Neural progenitor cell (in vitro differentiated cells): ENCODE measurements around the gene ERO1A. TPM values are rescaled to one million over a fixed set of nuclear protein-coding genes. Genes with fewer than 3 reads are reported as not detected.

Experiments
- DNase-seq: peaks from one replicate; pipeline ENCODE4 v3.0.0-alpha.2; 2016; ENCODE audit warnings: low spot score
- H2AFZ ChIP-seq: fragments of 200-600 bp; sonication (generic); replicated peaks from 2 replicates; pipeline ENCODE4 v1.6.1; 2016; ENCODE audit warnings: antibody characterized with exemption
- H3F3A ChIP-seq: fragments of 200-600 bp; sonication (generic); 2 replicates; pipeline ENCODE4 v1.6.1; 2016; ENCODE audit warnings: antibody characterized with exemption, low read depth
- H3K27ac ChIP-seq: fragments of 200-600 bp; sonication (generic); 2 replicates; pipeline ENCODE4 v1.5.1; 2016; ENCODE audit warnings: mild to moderate bottlenecking
- H3K27me3 ChIP-seq: fragments of 200-600 bp; sonication (generic); 2 replicates; pipeline ENCODE4 v1.6.1; 2016; ENCODE audit warnings: mild to moderate bottlenecking, moderate library complexity
- H3K36me3 ChIP-seq: fragments of 200-600 bp; sonication (generic); 2 replicates; pipeline ENCODE4 v1.5.1; 2016
- H3K4me1 ChIP-seq: fragments of 200-600 bp; sonication (generic); 2 replicates; pipeline ENCODE4 v1.6.1; 2016; ENCODE audit warnings: mixed run types
- H3K4me2 ChIP-seq: fragments of 200-600 bp; sonication (generic); 2 replicates; pipeline ENCODE4 v1.6.1; 2016
- H3K4me3 ChIP-seq: fragments of 200-600 bp; sonication (generic); 2 replicates; pipeline ENCODE4 v1.5.1; 2016
- H3K79me2 ChIP-seq: fragments of 200-600 bp; sonication (generic); 2 replicates; pipeline ENCODE4 v1.6.1; 2016; ENCODE audit warnings: low read depth
- H3K9ac ChIP-seq: fragments of 200-600 bp; sonication (generic); 2 replicates; pipeline ENCODE4 v1.6.1; 2016
- H3K9me3 ChIP-seq: fragments of 200-600 bp; sonication (generic); 2 replicates; pipeline ENCODE4 v1.5.1; 2016; ENCODE audit warnings: low read depth
- H4K20me1 ChIP-seq: fragments of 200-600 bp; sonication (generic); 2 replicates; pipeline ENCODE4 v1.6.1; 2016; ENCODE audit warnings: low read depth
- H3K27ac Mint-ChIP-seq: 3 replicates; pipeline ENCODE4 v1.8.0; 2021; ENCODE audit warnings: mixed read lengths
- H3K27me3 Mint-ChIP-seq: 2 replicates; pipeline ENCODE4 v1.8.0; 2022; ENCODE audit warnings: low read depth, mild to moderate bottlenecking, inconsistent platforms, moderate library complexity, mixed read lengths; ENCODE audit not compliant: insufficient read depth
- H3K36me3 Mint-ChIP-seq: 3 replicates; pipeline ENCODE4 v1.8.0; 2021; ENCODE audit warnings: mixed read lengths
- H3K4me1 Mint-ChIP-seq: 3 replicates; pipeline ENCODE4 v1.8.0; 2021; ENCODE audit warnings: mixed read lengths
- H3K4me3 Mint-ChIP-seq: 3 replicates; pipeline ENCODE4 v1.8.0; 2021; ENCODE audit warnings: mild to moderate bottlenecking, moderate library complexity, mixed read lengths
- H3K9me3 Mint-ChIP-seq: 3 replicates; pipeline ENCODE4 v1.8.0; 2020; ENCODE audit warnings: mixed read lengths
- EZH2 ChIP-seq: fragments of 200-600 bp; sonication (generic); IDR thresholded peaks from 2 replicates; pipeline ENCODE4 v1.6.1; 2017; ENCODE audit warnings: antibody characterized with exemption, mild to moderate bottlenecking, moderate library complexity
- EZH2phosphoT487 ChIP-seq: fragments of 200-600 bp; sonication (generic); IDR thresholded peaks from 2 replicates; pipeline ENCODE4 v1.6.1; 2017; ENCODE audit warnings: antibody characterized with exemption
- total RNA-seq: library from RNA; depleted of rRNA; stranded (reverse); fragments of >200 nt; gene quantifications from 2 replicates; pipeline ENCODE4 v1.2.3, GENCODE V29; 2015; ENCODE audit warnings: low replicate concordance
- TF ChIP-seq, protein P1 (sequence below): fragments of 200-600 bp; sonication (generic); IDR thresholded peaks from 2 replicates; pipeline ENCODE4 v1.5.1; 2017; ENCODE audit warnings: antibody characterized with exemption, mild to moderate bottlenecking

The ERO1A gene
- total RNA-seq, 1 donor from 2014 or later, result 54.1 TPM

DNA sequence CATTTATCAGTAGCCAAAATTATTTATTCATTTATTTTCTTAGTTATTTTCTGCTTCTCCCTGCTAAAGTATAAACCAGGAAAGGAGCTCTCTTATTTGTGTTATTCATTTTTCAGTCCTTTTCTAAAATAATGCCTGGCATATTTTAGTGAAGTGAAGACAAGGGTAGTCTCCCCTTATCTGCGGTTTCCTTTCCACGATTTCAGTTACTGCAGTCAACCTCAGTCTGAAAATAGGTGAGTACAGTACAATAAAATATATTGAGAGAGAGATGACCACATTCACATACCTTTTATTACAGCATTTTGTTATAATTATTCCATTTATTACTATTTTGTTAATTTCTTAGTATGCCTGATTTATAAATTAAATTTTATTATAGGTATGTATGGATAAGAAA is 85.2 kb downstream of the ERO1A start:
- H3K27me3 ChIP-seq, result no peaks in the 10 kb centered on the region
- H3K79me2 ChIP-seq, result no peaks in the 10 kb centered on the region
- Mint-ChIP-seq H3K4me1 (no peaks in the 10 kb centered on the region), H3K27me3 (no peaks in the 10 kb centered on the region), H3K4me3 (no peak overlapping the region), H3K9me3 (peaks cover 4% of the 10 kb centered on the region), H3K27ac (no peak overlapping the region), H3K36me3 (peaks cover 17% of the 10 kb centered on the region)
- H3K9me3 ChIP-seq, result no peaks in the 10 kb centered on the region
- TF ChIP-seq EZH2 (no peak), EZH2phosphoT487 (no peak)
- H2AFZ ChIP-seq, result no peak overlapping the region
- no peaks in the 10 kb centered on the region for H3F3A ChIP-seq
- no peaks in the 10 kb centered on the region for H4K20me1 ChIP-seq
- DNase-seq, result no peak
- H3K4me2 ChIP-seq, result no peak overlapping the region
- H3K9ac ChIP-seq, result no peak overlapping the region
- H3K4me3 ChIP-seq, result no peak overlapping the region
- no peaks in the 10 kb centered on the region for H3K36me3 ChIP-seq
- H3K27ac ChIP-seq, result no peak overlapping the region
- no peaks in the 10 kb centered on the region for H3K4me1 ChIP-seq

DNA sequence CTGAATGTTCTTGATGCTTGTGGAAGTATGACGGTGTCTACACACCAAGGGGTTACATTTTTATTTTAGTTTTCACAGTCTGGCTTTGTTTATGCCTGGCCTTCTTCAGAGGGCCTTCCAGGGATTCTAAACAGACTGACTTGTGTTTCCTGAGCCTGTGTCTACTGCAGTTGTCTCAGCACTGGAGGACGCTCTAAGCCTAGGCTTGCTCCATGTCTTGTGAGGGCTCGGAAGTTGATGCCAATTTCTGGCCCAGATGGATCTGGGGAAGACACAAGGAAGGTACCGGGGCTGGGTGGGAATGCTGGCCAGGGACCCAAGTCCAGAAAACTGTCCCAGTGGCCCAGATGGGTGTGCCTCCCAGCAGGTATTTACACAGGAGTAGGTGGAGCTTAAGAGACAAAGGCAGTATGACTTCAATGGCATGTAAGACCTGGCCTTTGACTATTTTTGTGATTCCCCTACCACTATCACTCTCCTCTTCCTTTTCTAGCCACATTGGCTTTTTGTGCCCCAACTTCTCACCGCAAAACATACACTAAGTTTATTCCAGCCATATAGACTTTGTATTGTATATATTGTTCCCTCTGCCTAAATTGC is 85.8 kb downstream of the ERO1A start:
- Histone ChIP-seq H3K4me2 (no peak overlapping the region), H2AFZ (no peak overlapping the region), H3K79me2 (no peaks in the 10 kb centered on the region), H4K20me1 (no peaks in the 10 kb centered on the region), H3F3A (no peaks in the 10 kb centered on the region), H3K4me1 (no peaks in the 10 kb centered on the region), H3K27ac (no peak overlapping the region), H3K27me3 (no peaks in the 10 kb centered on the region), H3K9me3 (peaks cover 5% of the 10 kb centered on the region), H3K9ac (no peak overlapping the region), H3K4me3 (no peak overlapping the region), H3K36me3 (no peaks in the 10 kb centered on the region)
- H3K27me3 Mint-ChIP-seq, result no peaks in the 10 kb centered on the region
- no peak overlapping the region for H3K27ac Mint-ChIP-seq
- TF ChIP-seq, protein P1, sequence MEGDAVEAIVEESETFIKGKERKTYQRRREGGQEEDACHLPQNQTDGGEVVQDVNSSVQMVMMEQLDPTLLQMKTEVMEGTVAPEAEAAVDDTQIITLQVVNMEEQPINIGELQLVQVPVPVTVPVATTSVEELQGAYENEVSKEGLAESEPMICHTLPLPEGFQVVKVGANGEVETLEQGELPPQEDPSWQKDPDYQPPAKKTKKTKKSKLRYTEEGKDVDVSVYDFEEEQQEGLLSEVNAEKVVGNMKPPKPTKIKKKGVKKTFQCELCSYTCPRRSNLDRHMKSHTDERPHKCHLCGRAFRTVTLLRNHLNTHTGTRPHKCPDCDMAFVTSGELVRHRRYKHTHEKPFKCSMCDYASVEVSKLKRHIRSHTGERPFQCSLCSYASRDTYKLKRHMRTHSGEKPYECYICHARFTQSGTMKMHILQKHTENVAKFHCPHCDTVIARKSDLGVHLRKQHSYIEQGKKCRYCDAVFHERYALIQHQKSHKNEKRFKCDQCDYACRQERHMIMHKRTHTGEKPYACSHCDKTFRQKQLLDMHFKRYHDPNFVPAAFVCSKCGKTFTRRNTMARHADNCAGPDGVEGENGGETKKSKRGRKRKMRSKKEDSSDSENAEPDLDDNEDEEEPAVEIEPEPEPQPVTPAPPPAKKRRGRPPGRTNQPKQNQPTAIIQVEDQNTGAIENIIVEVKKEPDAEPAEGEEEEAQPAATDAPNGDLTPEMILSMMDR, result no peak
- TF ChIP-seq EZH2phosphoT487 (no peak), EZH2 (no peak)
- H3K36me3 Mint-ChIP-seq, result peaks cover 19% of the 10 kb centered on the region
- peaks cover 9% of the 10 kb centered on the region for H3K9me3 Mint-ChIP-seq
- no peak overlapping the region for H3K4me3 Mint-ChIP-seq
- peak; percentile 4 for DNase-seq
- H3K4me1 Mint-ChIP-seq, result no peaks in the 10 kb centered on the region

DNA sequence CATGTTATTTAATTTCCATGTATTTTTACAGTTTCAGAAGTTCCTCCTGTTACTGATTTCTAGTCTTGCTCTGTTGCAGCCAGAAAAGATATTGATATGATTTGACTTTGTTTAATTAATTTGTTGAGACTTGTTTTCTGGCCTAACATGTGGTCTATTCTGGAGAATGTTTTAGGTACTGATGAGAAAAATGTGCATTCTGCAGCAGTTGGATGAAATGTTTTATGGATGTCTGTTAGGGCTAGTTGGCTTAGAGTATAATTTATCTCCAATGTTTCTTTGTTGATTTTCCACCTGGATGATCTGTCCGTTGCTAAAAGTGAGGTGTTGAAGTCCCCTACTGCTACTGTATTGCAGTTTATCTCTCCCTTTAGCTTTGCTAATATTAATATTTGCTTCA is 88.3 kb downstream of the ERO1A start:
- no peaks in the 10 kb centered on the region for H3K4me1 Mint-ChIP-seq
- H2AFZ ChIP-seq, result no peak overlapping the region

DNA sequence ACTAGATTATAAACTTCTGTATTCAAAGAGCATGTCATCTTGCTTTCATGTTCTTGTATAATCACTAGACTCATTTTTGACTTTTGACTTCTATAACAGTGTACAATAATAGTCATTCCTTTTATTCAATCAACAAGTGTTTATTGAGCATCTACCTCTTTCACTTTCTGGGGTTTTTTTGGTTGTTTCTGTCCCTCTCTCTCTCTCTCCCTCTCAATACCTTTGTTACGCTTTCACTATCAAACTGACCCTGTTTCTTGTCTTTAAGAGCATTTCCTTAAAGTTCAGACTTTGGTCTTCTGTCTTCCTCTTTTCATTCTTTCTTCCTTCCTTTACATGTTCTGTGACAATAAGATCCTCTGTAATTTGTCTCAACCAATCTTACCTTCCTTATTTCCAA is 93.2 kb downstream of the ERO1A start:
- Mint-ChIP-seq H3K27ac (no peak overlapping the region), H3K36me3 (peaks cover 29% of the 10 kb centered on the region)
- TF ChIP-seq EZH2phosphoT487, result no peak

More for the DNA sequence above, 88.3 kb downstream of the ERO1A start:
- Histone ChIP-seq H3K9me3 (peaks cover 7% of the 10 kb centered on the region), H3K4me2 (no peak overlapping the region), H3K27me3 (no peaks in the 10 kb centered on the region), H3K79me2 (no peaks in the 10 kb centered on the region), H3K27ac (no peak overlapping the region), H4K20me1 (no peaks in the 10 kb centered on the region), H3K36me3 (no peaks in the 10 kb centered on the region), H3K4me3 (no peak overlapping the region), H3K4me1 (no peaks in the 10 kb centered on the region), H3F3A (no peaks in the 10 kb centered on the region), H3K9ac (no peak overlapping the region)
- DNase-seq, result no peak
- Mint-ChIP-seq H3K4me3 (no peak overlapping the region), H3K27ac (no peak overlapping the region), H3K27me3 (no peaks in the 10 kb centered on the region), H3K9me3 (peaks cover 14% of the 10 kb centered on the region), H3K36me3 (peaks cover 29% of the 10 kb centered on the region)
- TF ChIP-seq, protein P1, result no peak
- TF ChIP-seq EZH2 (no peak), EZH2phosphoT487 (no peak)

More for the DNA sequence above, 93.2 kb downstream of the ERO1A start:
- Mint-ChIP-seq H3K27me3 (no peaks in the 10 kb centered on the region), H3K4me3 (no peak overlapping the region), H3K9me3 (peaks cover 14% of the 10 kb centered on the region), H3K4me1 (no peaks in the 10 kb centered on the region)
- Histone ChIP-seq H3K9me3 (peaks cover 7% of the 10 kb centered on the region), H3K27me3 (no peaks in the 10 kb centered on the region), H3K79me2 (no peaks in the 10 kb centered on the region), H3K4me2 (no peak overlapping the region), H4K20me1 (no peaks in the 10 kb centered on the region), H3K4me3 (no peak overlapping the region), H3K36me3 (no peaks in the 10 kb centered on the region), H3K4me1 (no peaks in the 10 kb centered on the region), H2AFZ (no peak overlapping the region), H3K27ac (no peak overlapping the region), H3K9ac (no peak overlapping the region), H3F3A (no peaks in the 10 kb centered on the region)
- DNase-seq, result no peak
